Skeletal muscle tissue (tissue), 5 donors: ENCODE data around the gene CD83. TPM values are rescaled to one million over a fixed set of nuclear protein-coding genes. Genes with fewer than 3 reads are reported as not detected.

Source experiments
- H3K27ac ChIP-seq: one replicate; pipeline ENCODE4 v1.7.0; 2013; ENCODE audit warnings: mild to moderate bottlenecking, low read depth, low read length, inconsistent platforms
- H3K27me3 ChIP-seq, 3 donors: one replicate each; pipeline ENCODE4 v1.7.0; 2013; ENCODE audit warnings: low read length in 3 of 3; ENCODE audit not compliant: control insufficient read depth in 3 of 3, insufficient read depth in 3 of 3
- H3K36me3 ChIP-seq, 3 donors: one replicate each; pipeline ENCODE4 v1.7.0; 2013; ENCODE audit warnings: low read length in 3 of 3; ENCODE audit not compliant: control insufficient read depth in 3 of 3, insufficient read depth in 3 of 3
- H3K4me1 ChIP-seq, 3 donors: one replicate each; pipeline ENCODE4 v1.7.0; 2013; ENCODE audit warnings: low read length in 3 of 3, mild to moderate bottlenecking in 3 of 3; ENCODE audit not compliant: control insufficient read depth in 3 of 3, insufficient read depth in 3 of 3
- H3K4me3 ChIP-seq, 3 donors: one replicate each; pipeline ENCODE4 v1.7.0; 2013; ENCODE audit warnings: low read length in 3 of 3
- H3K9ac ChIP-seq, 3 donors: one replicate each; pipeline ENCODE4 v1.7.0; 2013; ENCODE audit warnings: low read length in 3 of 3, mild to moderate bottlenecking in 3 of 3, moderate library complexity in 2 of 3, low read depth in 1 of 3
- H3K9me3 ChIP-seq, 3 donors: one replicate each; pipeline ENCODE4 v1.7.0; 2013; ENCODE audit warnings: low read length in 3 of 3; ENCODE audit not compliant: control insufficient read depth in 3 of 3
- small RNA-seq: library from RNA; depleted of rRNA; stranded (forward); fragments of <200 nt; gene quantifications from one replicate; pipeline ENCODE3, GENCODE V24; 2014
- total RNA-seq: library from RNA; depleted of rRNA; stranded (reverse); fragments of >200 nt; gene quantifications from one replicate; pipeline ENCODE4 v1.2.3, GENCODE V29; 2014
- donor health status: Osteomylitis.

The CD83 gene
- total RNA-seq, 1 donor from 2014 or later: 13.6 TPM

- Histone ChIP-seq H3K36me3 (no peaks in the 10 kb centered on the region), H3K27me3 (no peaks in the 10 kb centered on the region), H3K27ac (no peak overlapping the region), H3K9me3 (no peaks in the 10 kb centered on the region), H3K4me3 (no peak overlapping the region), H3K9ac (no peak overlapping the region), H3K4me1 (no peaks in the 10 kb centered on the region)
These were observed 60.5 kb downstream of the CD83 start for GRCh38 chr6:14178083-14178445.

DNA sequence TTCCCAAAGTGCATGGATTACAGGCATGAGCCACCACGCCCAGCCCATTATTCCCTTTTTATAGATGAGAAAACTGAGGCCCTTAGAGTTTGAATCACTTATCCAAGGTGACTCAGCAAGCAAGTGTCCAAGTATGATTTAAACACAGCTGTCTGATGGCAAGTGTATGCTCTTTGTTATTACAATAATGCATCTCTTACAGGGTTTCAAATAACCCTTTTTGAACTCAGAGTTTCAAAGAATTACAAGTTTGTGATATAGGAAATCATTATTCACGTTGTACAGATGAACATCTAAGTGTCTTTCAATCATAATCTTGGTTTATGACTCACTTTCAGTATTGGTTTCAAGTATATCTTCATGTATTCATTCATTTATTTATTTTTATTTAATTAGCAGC is 63.0 kb downstream of the CD83 start:
- no peak overlapping the region for H3K27ac ChIP-seq
- H3K36me3 ChIP-seq: no peaks in the 10 kb centered on the region
- H3K4me3 ChIP-seq: no peak overlapping the region
- no peak overlapping the region for H3K9ac ChIP-seq
- H3K9me3 ChIP-seq: no peaks in the 10 kb centered on the region
- H3K27me3 ChIP-seq: no peaks in the 10 kb centered on the region
- H3K4me1 ChIP-seq: no peaks in the 10 kb centered on the region

- no peaks in the 10 kb centered on the region for H3K27me3 ChIP-seq
- no peak overlapping the region for H3K4me3 ChIP-seq
- no peaks in the 10 kb centered on the region for H3K4me1 ChIP-seq
- no peaks in the 10 kb centered on the region for H3K36me3 ChIP-seq
- H3K9ac ChIP-seq: no peak overlapping the region
- H3K9me3 ChIP-seq: no peaks in the 10 kb centered on the region
- no peak overlapping the region for H3K27ac ChIP-seq
These were observed 65.3 kb downstream of the CD83 start for GRCh38 chr6:14182916-14183315.

Small RNA genes lying within 50 kb of the gene (small RNA-seq; reads per million reads assigned to genes)
- gene RNU7-133P: not detected

Other genes starting within 250 kb of the CD83 start
- under 0.01 TPM for gene RNF182, start 192.8 kb upstream of the CD83 start, total RNA-seq